ENCODE data around the gene JPT2. TPM values are rescaled to one million over a fixed set of nuclear protein-coding genes. Genes with fewer than 3 reads are reported as not detected.

Gene JPT2
- total and polyA plus RNA-seq, 12 donors: 11.9 to 50.5 (median 32.2) TPM

DNA sequence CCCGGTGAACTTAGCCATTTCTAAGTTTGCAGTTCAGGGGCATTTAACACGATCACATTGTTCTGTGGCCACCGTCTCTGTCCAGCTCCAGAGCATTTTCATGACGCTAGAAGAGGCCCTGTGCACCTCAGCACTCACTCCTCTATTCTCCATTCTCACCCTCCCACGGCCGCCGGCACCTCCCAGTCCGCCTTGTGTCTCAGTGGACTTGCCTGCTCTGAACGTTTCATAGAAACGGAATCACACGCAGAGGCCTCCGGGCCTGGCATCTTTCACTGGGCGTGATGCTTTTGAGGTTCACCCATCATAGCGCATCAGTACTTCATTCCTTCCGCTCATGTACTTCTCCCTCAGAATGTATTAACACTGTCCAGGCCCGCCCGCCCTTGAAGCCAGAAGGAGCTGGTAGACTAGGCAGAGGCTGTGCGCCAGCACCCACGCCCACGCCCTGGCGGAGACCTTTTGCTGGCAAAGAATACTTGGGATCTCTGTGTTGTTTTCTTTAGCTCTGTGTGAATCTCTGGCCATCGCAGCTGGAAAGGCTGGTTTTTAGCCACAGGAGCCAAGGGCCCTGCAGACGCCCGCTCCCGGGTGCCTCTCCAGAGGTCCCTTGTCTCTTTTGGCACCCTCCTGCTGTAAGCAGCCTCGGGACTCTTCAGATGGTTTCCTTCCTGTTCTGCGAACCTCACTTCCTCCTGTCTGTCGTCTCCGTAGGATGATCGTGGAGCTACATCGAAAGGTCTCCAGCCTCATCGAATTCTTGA, 23.4 kb upstream of the JPT2 start:
- Histone ChIP-seq H3K9me3 (replicated peaks in 1 of 3) (no peaks in the 10 kb centered on the region), H3K4me1 (replicated peaks in 1 of 2) (no peaks in the 10 kb centered on the region), H3K27me3 (no peaks in the 10 kb centered on the region), H3K36me3 (replicated peaks in 1 of 2) (peaks cover 0 to 61% of the 10 kb centered on the region in 2 donors), H3K4me3 (no peak overlapping the region), H3K27ac (no peak overlapping the region)
- DNase-seq: no peak
- TF ChIP-seq POLR2A (IDR thresholded peaks at IDR 0.05) (no peak), CTCF (IDR thresholded peaks at IDR 0.05) (no peak)
- intact Hi-C loops (cut with DNase I): no loop called here
- WGBS, 4 donors: 84 to 93% (median 88%) methylated on average over 32 of the region's 32 CpGs

GRCh38 chr16:1655269-1655807, 22.7 kb upstream of the JPT2 start:
- intact Hi-C loops (cut with DNase I): no loop called here
- no peaks in the 10 kb centered on the region for H3K4me1 ChIP-seq (replicated peaks in 1 of 2)
- no peak overlapping the region for H3K4me3 ChIP-seq
- no peak for DNase-seq
- WGBS, 4 donors: 89 to 92% (median 91%) methylated on average over 10 to 16 of the region's 16 CpGs
- no peaks in the 10 kb centered on the region for H3K9me3 ChIP-seq (replicated peaks in 1 of 3)
- no peak overlapping the region for H3K27ac ChIP-seq
- peaks cover 0 to 68% of the 10 kb centered on the region in 2 donors for H3K36me3 ChIP-seq (replicated peaks in 1 of 2)
- H3K27me3 ChIP-seq: no peaks in the 10 kb centered on the region
- no peak for TF ChIP-seq POLR2A (IDR thresholded peaks at IDR 0.05)
- no peak for TF ChIP-seq CTCF (IDR thresholded peaks at IDR 0.05)

GRCh38 chr16:1655909-1656807, 21.9 kb upstream of the JPT2 start:
- Histone ChIP-seq H3K27ac (no peak overlapping the region), H3K4me1 (replicated peaks in 1 of 2) (no peaks in the 10 kb centered on the region), H3K36me3 (replicated peaks in 1 of 2) (peaks cover 0 to 76% of the 10 kb centered on the region in 2 donors), H3K9me3 (replicated peaks in 1 of 3) (no peaks in the 10 kb centered on the region), H3K4me3 (no peak overlapping the region), H3K27me3 (no peaks in the 10 kb centered on the region)
- TF ChIP-seq POLR2A (IDR thresholded peaks at IDR 0.05): no peak
- no peak for TF ChIP-seq CTCF (IDR thresholded peaks at IDR 0.05)
- DNase-seq: no peak
- 90 to 93% (median 91%) methylated on average over 25 to 52 of the region's 52 CpGs for WGBS, 4 donors
- intact Hi-C loops (cut with DNase I): no loop called here

All from adrenal gland (tissue), 12 donors.